Stimulated activated CD4-positive, alpha-beta T cell treated with anti-CD3 and anti-CD28 coated beads, Interleukin-2, amount 100 ng/mL, for 48 hours (primary cell): ENCODE measurements around the gene RCN2.

Experiments used
- DNase-seq, 2 donors: peaks; one replicate each; pipeline ENCODE4 v3.0.0-alpha.2; 2020

Gene RCN2

DNA sequence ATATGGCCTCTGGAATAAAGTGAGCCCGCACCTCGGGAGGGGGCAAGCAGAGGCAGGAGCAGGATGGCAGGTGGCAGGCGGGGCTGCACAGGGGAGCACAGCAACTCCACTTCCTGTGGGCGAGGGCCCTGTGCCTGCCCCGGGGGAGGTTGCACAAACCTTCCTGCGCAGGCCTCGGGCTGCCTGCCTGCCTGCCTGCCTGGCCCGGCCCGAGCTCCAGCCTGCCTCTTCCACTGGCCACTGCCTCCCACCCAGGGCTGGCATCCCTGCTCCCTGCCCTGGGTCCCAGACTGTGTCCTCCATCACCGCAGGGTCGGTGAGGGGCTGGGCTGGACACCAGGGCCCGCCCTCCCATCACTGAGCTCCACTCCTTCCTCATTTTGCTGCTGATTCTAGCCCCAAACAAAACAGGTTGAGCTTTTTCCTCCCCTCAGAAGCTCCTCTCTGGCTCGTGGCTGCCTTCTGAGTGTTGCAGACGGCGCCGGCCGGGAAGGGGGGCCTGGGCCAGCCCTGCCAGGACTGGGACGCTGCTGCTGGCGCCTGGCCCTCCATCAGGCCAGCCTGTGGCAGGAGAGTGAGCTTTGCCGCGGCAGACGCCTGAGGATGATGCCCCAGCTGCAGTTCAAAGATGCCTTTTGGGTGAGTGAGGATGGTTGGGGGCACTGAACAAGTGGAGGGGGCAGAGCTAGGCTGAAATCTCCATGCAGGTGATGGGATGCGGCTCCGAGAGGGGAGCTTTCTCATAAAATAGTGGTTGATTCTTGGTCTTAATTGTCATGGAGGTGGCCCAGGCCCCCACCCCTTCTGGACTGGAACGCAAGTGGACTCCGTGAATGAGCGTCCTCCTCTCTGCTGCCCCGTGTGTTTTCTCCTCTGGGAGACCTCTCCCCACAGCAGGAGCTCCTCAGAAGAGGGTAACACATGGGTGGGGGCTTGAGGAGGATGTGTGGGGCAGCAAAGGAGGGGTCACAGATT lies 63.7 kb downstream of the RCN2 start, which contains the start of gene PSTPIP1:
PSTPIP1 (plus strand) TSS at position 156 of the 975 bp plus-strand sequence; CDS start at position 604, 448 bp downstream.
- peak in 1 of 2 donors; percentile 62 for DNase-seq

DNA sequence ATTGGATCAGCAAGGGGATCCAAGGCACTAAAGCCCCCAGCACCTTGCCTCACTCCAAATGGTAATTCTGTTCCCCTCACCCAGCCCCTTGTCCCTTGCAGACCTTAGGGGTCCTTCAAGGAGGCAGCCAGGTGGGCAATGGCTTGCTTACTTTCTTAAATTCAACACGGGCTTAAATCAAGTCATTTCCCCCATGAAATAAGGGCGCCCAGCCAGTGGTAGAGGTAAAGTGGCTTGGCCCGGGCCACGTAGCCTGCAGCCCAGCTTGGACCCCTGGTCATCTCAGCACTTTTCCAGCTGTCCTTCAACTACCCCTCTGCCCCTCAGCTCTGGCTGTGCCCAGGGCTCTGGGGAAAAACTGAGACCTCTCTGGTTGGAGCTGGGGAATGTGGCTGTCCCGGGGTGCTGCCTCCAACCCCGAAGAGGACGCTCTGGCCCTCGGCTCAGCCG lies 64.6 kb downstream of the RCN2 start:
- DNase-seq = no peak

DNA sequence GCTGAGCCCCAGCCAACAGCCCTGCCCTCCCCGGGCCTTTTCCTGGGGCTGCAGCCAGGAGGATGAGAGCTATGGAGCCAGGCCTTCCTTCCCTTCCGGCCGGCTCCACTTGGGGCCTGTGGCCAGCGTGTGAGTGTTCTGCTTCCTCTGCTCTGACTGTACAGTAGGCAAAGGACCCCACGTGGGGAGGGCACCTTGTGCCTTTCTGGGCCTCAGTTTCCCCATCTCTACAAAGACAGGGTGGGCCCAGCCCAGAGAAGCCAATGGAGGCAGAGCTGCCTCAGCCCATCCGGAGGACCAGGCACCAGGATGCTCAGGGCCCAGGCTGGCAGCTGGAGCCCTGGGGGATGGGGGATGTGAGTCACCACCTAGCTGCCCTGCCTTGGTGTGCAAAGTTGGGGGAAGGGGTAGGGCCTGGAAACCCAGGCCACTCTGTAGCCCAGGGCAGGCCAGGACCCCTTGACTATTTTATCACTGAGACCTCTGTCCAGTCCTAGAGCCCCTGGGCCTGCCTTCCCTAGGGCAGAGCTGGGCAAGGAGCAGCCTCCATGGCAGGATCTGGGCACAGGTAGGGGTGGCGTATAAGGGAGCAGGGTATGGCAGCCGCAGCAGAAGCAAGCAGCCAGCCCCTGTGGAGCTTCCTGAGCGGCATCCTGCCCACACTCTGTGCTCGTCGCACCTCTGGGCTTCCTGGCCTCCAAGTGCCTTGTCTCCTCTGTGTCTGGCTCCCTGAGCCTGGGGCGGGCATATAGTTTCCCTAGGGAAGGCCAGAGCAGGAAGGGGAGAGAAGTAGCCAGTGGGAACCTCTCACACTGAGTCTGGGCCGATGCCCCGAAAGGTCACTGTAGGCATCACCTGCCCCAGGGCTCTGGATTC lies 65.2 kb downstream of the RCN2 start:
- no peak for DNase-seq

DNA sequence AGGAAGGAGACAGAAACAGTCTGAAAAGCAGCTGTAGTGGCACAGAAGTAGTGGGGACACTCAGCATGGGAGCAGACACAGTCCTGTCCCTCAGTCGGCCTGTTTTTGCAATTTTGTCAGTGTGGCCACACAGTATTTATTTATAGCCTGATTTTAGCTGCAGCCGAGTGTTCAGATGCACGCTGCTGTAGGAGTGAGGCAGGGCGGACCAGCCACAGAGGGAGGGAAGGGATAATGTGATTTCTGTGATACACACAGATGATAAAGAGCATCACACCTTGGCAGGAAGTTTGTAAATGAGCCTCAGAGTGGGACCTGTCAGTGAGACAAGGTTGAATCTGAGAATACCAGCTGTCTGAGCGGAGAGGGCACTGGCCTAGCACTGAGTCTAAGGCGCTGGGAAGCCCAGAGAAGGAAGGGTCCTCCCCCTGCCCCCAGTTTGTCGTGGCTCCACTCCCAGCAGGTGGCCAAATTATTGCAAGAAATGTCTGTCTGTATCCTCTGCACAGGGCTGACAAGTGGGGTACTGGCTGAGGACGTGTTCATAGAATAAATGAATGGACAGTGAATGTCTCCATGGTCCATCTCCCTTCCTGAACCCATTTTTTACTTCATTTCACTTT lies 67.2 kb downstream of the RCN2 start:
- no peak for DNase-seq

DNA sequence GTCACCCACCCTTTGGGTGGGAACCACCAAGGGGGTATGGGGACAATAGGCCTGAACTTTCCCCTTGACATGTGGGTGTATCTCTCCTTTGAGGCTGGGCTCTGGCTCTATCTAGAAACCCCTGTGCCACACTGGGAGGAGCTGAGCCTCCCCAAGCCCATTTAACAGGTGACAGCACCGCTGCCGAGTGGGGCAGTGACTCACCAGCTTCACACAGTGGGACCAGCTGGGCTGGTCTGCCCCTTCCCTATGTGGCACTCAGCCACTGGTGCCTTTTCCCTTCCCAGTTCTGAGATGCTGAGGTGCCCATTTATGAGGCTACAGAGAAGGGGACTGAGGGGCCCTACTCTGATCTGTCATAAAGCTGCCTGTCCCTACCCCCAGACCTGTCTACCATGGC lies 68.4 kb downstream of the RCN2 start:
- no peak for DNase-seq

DNA sequence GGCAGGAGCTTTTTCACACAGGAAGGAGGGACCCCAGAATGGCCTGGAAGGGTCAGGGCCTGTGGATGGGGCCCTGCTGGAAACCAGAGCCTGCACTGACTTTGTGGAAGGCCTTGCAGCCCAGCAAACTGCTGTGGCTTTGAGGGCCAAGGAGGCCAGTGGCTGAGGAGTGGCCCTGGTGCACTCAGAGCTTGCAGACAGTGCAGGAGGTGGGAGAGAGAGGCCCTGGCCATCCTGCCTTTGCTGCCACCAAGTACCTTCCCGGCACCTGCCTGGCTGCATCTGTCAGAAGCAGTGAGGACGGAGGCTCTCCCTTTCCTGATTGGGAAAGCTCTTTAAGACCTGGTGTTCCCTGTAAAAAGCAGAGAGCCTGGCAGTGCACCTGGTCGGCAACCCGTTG lies 69.8 kb downstream of the RCN2 start:
- no peak for DNase-seq

DNA sequence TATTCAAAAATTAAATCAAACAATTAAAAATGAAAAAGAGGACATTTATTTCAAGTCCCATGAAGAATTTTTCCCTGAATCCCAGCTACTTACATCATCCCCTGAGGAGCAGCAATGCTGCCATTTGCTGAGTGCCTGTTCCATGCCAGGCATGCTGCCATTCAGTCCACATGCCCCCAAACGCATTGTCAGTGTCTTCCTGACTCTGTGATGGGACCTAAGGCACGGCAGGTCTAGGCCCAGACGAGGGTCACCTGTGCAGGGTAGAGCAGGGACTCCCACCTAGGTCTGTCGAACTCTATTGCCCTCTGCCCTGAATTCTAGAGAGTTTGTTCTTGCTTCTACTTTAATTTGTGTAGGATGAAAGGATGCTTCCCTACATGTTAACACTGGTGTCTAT lies 70.4 kb downstream of the RCN2 start:
- DNase-seq = no peak

DNA sequence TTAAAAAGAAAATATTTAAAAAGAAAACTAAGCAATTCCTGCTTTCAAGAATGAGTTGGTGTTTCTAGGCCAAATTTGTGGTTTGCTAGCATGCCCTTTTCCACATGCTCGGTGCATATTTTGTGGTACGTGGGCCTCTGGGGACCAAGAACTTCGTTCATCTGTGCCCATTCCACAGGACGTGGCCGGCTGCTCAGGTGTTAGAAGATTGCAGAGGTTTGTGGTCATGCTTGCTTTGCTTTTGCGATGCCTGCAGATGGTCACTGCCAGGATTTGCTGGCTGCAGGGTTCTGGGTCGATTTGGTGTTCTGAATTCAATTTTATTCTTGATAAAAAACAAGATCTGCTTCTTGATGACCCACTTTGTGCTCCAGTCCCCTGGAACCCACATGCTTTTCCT lies 70.9 kb downstream of the RCN2 start:
- no peak for DNase-seq

DNA sequence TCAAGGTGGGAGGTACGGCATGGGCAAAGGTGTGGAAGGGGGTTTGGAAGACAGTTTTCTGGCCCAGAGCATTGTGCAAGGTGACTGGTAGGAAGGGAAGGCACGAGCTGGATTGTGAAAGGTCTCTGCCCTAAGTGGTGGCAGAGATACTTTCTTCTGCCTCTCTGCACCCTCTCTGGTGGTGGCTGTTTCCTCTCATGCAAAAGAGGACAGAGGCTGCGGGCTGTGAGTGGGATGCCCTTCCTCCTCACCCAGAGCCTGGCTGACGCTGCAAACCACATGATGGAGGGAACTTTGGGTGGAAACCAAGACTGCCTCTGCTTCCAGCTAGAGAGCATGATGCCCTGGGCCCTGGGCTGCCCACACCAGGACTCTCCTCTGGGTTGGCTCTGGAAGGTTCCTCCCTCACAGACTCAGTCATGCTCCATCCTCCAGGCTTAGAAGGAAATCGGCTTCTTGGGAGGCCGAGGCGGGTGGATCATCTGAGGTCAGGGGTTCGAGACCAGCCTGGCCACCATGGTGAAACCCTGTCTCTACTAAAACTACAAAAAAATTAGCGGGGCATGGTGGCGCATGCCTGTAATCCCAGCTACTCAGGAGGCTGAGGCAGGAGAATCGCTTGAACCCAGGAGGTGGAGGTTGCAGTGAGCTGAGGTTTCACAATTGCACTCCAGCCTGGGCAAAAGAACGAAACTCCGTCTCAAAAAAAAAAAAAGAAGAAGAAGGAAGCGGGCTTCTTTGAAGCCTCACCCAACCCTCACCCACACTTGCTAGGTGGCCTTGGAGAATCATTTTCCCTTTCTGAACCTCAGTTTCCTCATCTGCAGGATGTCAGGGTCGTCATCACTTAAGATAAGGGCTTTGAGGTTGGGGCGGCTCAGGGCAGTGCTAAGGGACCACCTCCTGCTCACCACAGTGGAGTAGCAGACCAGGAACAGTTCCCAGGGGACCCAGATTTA lies 71.7 kb downstream of the RCN2 start:
- peak; percentile 55 to 65 for DNase-seq
